H9 (cell line): ENCODE measurements around the gene SPCS2. TPM values are rescaled to one million over a fixed set of nuclear protein-coding genes. Genes with fewer than 3 reads are reported as not detected.

ENCODE experiments used
- DNase-seq: peaks from one replicate; pipeline ENCODE4 v3.0.0-alpha.2; 2017
- H2AFZ ChIP-seq: one replicate; pipeline ENCODE4 v1.6.1; 2013; ENCODE audit warnings: mild to moderate bottlenecking, low read length, control low read depth, moderate library complexity
- H2AK5ac ChIP-seq: 2 replicates; pipeline ENCODE4 v1.6.1; 2013; ENCODE audit warnings: low read length, control low read depth, mixed read lengths; ENCODE audit not compliant: insufficient read length
- H2BK120ac ChIP-seq: one replicate; pipeline ENCODE4 v1.6.1; 2013; ENCODE audit warnings: low read depth, mild to moderate bottlenecking, low read length, control low read depth, inconsistent platforms; ENCODE audit not compliant: poor library complexity, severe bottlenecking
- H2BK12ac ChIP-seq: 2 replicates; pipeline ENCODE4 v1.6.1; 2013; ENCODE audit warnings: low read length, control low read depth, mixed read lengths, low read depth; ENCODE audit not compliant: insufficient read length
- H2BK15ac ChIP-seq: 2 replicates; pipeline ENCODE4 v1.6.1; 2013; ENCODE audit warnings: low read depth, low read length, control low read depth
- H2BK20ac ChIP-seq: one replicate; pipeline ENCODE4 v1.6.1; 2013; ENCODE audit warnings: low read depth, mild to moderate bottlenecking, low read length, control low read depth, inconsistent platforms; ENCODE audit not compliant: poor library complexity, severe bottlenecking
- H2BK5ac ChIP-seq: 2 replicates; pipeline ENCODE4 v1.6.1; 2013; ENCODE audit warnings: low read length, control low read depth, mixed read lengths; ENCODE audit not compliant: insufficient read length
- H3K14ac ChIP-seq: 2 replicates; pipeline ENCODE4 v1.6.1; 2013; ENCODE audit warnings: low read length, control low read depth; ENCODE audit not compliant: insufficient read depth
- H3K18ac ChIP-seq: 2 replicates; pipeline ENCODE4 v1.6.1; 2013; ENCODE audit warnings: low read depth, mild to moderate bottlenecking, mixed read lengths, low read length, control low read depth; ENCODE audit not compliant: insufficient read length
- H3K23ac ChIP-seq: 2 replicates; pipeline ENCODE4 v1.6.1; 2013; ENCODE audit warnings: low read length, control low read depth, mixed read lengths, low read depth; ENCODE audit not compliant: insufficient read length
- H3K23me2 ChIP-seq: 2 replicates; pipeline ENCODE4 v1.6.1; 2013; ENCODE audit warnings: low read depth, mild to moderate bottlenecking, mixed read lengths, low read length, control low read depth; ENCODE audit not compliant: insufficient read length, poor library complexity, severe bottlenecking
- H3K27ac ChIP-seq: 2 replicates; pipeline ENCODE4 v1.5.1; 2013; ENCODE audit warnings: low read length, control low read depth, mixed read lengths, low read depth; ENCODE audit not compliant: insufficient read length
- H3K27me3 ChIP-seq: 2 replicates; pipeline ENCODE4 v1.6.1; 2013; ENCODE audit warnings: low read length, control low read depth, inconsistent platforms; ENCODE audit not compliant: insufficient read depth
- H3K4ac ChIP-seq: 2 replicates; pipeline ENCODE4 v1.6.1; 2013; ENCODE audit warnings: low read depth, mild to moderate bottlenecking, control low read depth, inconsistent platforms, low read length, moderate library complexity
- H3K4me1 ChIP-seq: 2 replicates; pipeline ENCODE4 v1.6.1; 2013; ENCODE audit warnings: low read length, control low read depth, inconsistent platforms; ENCODE audit not compliant: insufficient read depth
- H3K4me2 ChIP-seq: 2 replicates; pipeline ENCODE4 v1.6.1; 2013; ENCODE audit warnings: low read length, control low read depth, mixed read lengths; ENCODE audit not compliant: insufficient read length, insufficient read depth
- H3K56ac ChIP-seq: 2 replicates; pipeline ENCODE4 v1.6.1; 2013; ENCODE audit warnings: low read depth, mild to moderate bottlenecking, mixed read lengths, low read length, control low read depth; ENCODE audit not compliant: insufficient read length
- H3K79me1 ChIP-seq: 2 replicates; pipeline ENCODE4 v1.6.1; 2013; ENCODE audit warnings: low read depth, mild to moderate bottlenecking, moderate library complexity, low read length, control low read depth, inconsistent platforms; ENCODE audit not compliant: insufficient read depth, poor library complexity, severe bottlenecking
- H3K79me2 ChIP-seq: 2 replicates; pipeline ENCODE4 v1.6.1; 2013; ENCODE audit warnings: low read length, control low read depth, inconsistent platforms; ENCODE audit not compliant: insufficient read depth
- H3K9ac ChIP-seq: 2 replicates; pipeline ENCODE4 v1.6.1; 2013; ENCODE audit warnings: low read length, control low read depth, mixed read lengths; ENCODE audit not compliant: insufficient read length; ENCODE audit errors: extremely low read depth
- H3K9me3 ChIP-seq: one replicate; pipeline ENCODE4 v1.6.1; 2013; ENCODE audit warnings: low read depth, low read length, inconsistent platforms; ENCODE audit not compliant: control insufficient read depth
- H3T11ph ChIP-seq: one replicate; pipeline ENCODE4 v1.6.1; 2013; ENCODE audit warnings: mild to moderate bottlenecking, low read length, control low read depth, inconsistent platforms
- H4K20me1 ChIP-seq: one replicate; pipeline ENCODE4 v1.6.1; 2013; ENCODE audit not compliant: control insufficient read depth, insufficient read length, insufficient read depth
- H4K5ac ChIP-seq: 2 replicates; pipeline ENCODE4 v1.6.1; 2013; ENCODE audit warnings: low read depth, mild to moderate bottlenecking, mixed read lengths, low read length, control low read depth; ENCODE audit not compliant: insufficient read length
- H4K8ac ChIP-seq: replicated peaks from 2 replicates; pipeline ENCODE4 v1.6.1; 2013; ENCODE audit warnings: low read length, control low read depth, mixed read lengths, low read depth; ENCODE audit not compliant: insufficient read length
- H4K91ac ChIP-seq: 2 replicates; pipeline ENCODE4 v1.6.1; 2013; ENCODE audit warnings: low read depth, mild to moderate bottlenecking, moderate library complexity, mixed read lengths, low read length, control low read depth; ENCODE audit not compliant: insufficient read length
- H3K27ac Mint-ChIP-seq, 3 experiments: 2 replicates in 2 of 3; 3 replicates in 1 of 3; pipeline ENCODE4 v1.8.0; 2020 to 2021; ENCODE audit warnings: mixed read lengths in 3 of 3, mild to moderate bottlenecking in 1 of 3, moderate library complexity in 1 of 3
- H3K27me3 Mint-ChIP-seq: 2 replicates; pipeline ENCODE4 v1.8.0; 2021; ENCODE audit warnings: low read depth, mild to moderate bottlenecking, moderate library complexity, mixed read lengths
- H3K36me3 Mint-ChIP-seq, 3 experiments: 2 replicates in 2 of 3; 3 replicates in 1 of 3; pipeline ENCODE4 v1.8.0; 2020 to 2021; ENCODE audit warnings: low read depth in 3 of 3, mixed read lengths in 3 of 3; ENCODE audit not compliant: insufficient read depth in 1 of 3
- H3K4me1 Mint-ChIP-seq, 2 experiments: 2 replicates each; pipeline ENCODE4 v1.8.0; 2020; ENCODE audit warnings: mixed read lengths in 2 of 2
- H3K4me3 Mint-ChIP-seq, 2 experiments: 2 replicates in 1 of 2; 3 replicates in 1 of 2; pipeline ENCODE4 v1.8.0; 2020 to 2021; ENCODE audit warnings: mild to moderate bottlenecking in 2 of 2, mixed read lengths in 2 of 2, moderate library complexity in 1 of 2
- H3K9me3 Mint-ChIP-seq, 2 experiments: 2 replicates in 1 of 2; 3 replicates in 1 of 2; pipeline ENCODE4 v1.8.0; 2020; ENCODE audit warnings: mild to moderate bottlenecking in 2 of 2, mixed read lengths in 2 of 2, moderate library complexity in 1 of 2
- total RNA-seq: library from RNA; stranded (reverse); gene quantifications from 2 replicates; pipeline ENCODE4 v1.2.1, GENCODE V29; 2021
- TF ChIP-seq, protein P1 (sequence below): fragments of 200-600 bp; sonication (generic); conservative IDR thresholded peaks from 3 replicates; pipeline ENCODE4 v1.8.0; 2021; ENCODE audit warnings: antibody characterized with exemption, mild to moderate bottlenecking

SPCS2 gene
- total RNA-seq, 1 experiment from 2014 or later, result 144 TPM

- Histone ChIP-seq H3T11ph (no peak overlapping the region), H3K4me1 (no peaks in the 10 kb centered on the region), H4K20me1 (no peaks in the 10 kb centered on the region), H2BK15ac (no peak overlapping the region), H4K91ac (no peak overlapping the region), H3K23me2 (no peaks in the 10 kb centered on the region), H2AFZ (no peak overlapping the region), H3K56ac (no peak overlapping the region), H3K23ac (no peak overlapping the region), H2BK12ac (no peak overlapping the region), H2AK5ac (no peak overlapping the region), H2BK120ac (no peak overlapping the region), H4K5ac (no peak overlapping the region), H3K14ac (no peak overlapping the region), H3K4ac (no peak overlapping the region), H3K27ac (no peak overlapping the region), H4K8ac (no peak overlapping the region), H3K4me2 (no peak overlapping the region), H3K18ac (no peak overlapping the region), H2BK5ac (no peak overlapping the region), H3K9ac (no peak overlapping the region), H3K79me1 (no peaks in the 10 kb centered on the region), H2BK20ac (no peak overlapping the region), H3K79me2 (no peaks in the 10 kb centered on the region), H3K9me3 (no peaks in the 10 kb centered on the region), H3K27me3 (no peaks in the 10 kb centered on the region)
- H3K9me3 Mint-ChIP-seq, result no peaks in the 10 kb centered on the region
- no peaks in the 10 kb centered on the region for H3K4me1 Mint-ChIP-seq
- no peak for DNase-seq
- H3K4me3 Mint-ChIP-seq, result no peak overlapping the region
- no peaks in the 10 kb centered on the region for H3K27me3 Mint-ChIP-seq
- TF ChIP-seq, protein P1, sequence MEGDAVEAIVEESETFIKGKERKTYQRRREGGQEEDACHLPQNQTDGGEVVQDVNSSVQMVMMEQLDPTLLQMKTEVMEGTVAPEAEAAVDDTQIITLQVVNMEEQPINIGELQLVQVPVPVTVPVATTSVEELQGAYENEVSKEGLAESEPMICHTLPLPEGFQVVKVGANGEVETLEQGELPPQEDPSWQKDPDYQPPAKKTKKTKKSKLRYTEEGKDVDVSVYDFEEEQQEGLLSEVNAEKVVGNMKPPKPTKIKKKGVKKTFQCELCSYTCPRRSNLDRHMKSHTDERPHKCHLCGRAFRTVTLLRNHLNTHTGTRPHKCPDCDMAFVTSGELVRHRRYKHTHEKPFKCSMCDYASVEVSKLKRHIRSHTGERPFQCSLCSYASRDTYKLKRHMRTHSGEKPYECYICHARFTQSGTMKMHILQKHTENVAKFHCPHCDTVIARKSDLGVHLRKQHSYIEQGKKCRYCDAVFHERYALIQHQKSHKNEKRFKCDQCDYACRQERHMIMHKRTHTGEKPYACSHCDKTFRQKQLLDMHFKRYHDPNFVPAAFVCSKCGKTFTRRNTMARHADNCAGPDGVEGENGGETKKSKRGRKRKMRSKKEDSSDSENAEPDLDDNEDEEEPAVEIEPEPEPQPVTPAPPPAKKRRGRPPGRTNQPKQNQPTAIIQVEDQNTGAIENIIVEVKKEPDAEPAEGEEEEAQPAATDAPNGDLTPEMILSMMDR, result no peak
- H3K27ac Mint-ChIP-seq, result no peak overlapping the region
- H3K36me3 Mint-ChIP-seq, result peaks cover 0 to 2% (median 0%) of the 10 kb centered on the region in 3 experiments; a peak in 1 of 7 replicates
These were observed 25.9 kb upstream of the SPCS2 start for GRCh38 chr11:74923125-74923524.
